Limb (tissue), 2 donors: ENCODE results near the gene EMID1.
A peak's percentile ranks its signal among the peaks of the same experiment; 100 is the strongest.

Experiments used
- DNase-seq, 2 donors: peaks; one replicate each; pipeline ENCODE4 v3.0.0-alpha.2; 2016; ENCODE audit errors: extremely low spot score in 2 of 2

The EMID1 gene

GRCh38 chr22:29259253-29259899 lies 53.7 kb downstream of the EMID1 start:
- DNase-seq, result no peak

- DNase-seq, result no peak
Measured at GRCh38 chr22:29260031-29260560, 54.4 kb downstream of the EMID1 start.

- no peak for DNase-seq
Measured at GRCh38 chr22:29260601-29261315, 55.1 kb downstream of the EMID1 start.

- no peak for DNase-seq
Measured at GRCh38 chr22:29263791-29264276, 58.1 kb downstream of the EMID1 start.

GRCh38 chr22:29265305-29265704 lies 59.6 kb downstream of the EMID1 start:
- DNase-seq, result no peak

- DNase-seq, result no peak
Measured at GRCh38 chr22:29265929-29266328, 60.2 kb downstream of the EMID1 start.

- no peak for DNase-seq
Measured at GRCh38 chr22:29266564-29267461, 61.1 kb downstream of the EMID1 start.

GRCh38 chr22:29267462-29267857 lies 61.8 kb downstream of the EMID1 start:
- no peak for DNase-seq

- peak; percentile 94 to 99 for DNase-seq
Measured at GRCh38 chr22:29267858-29268510, 62.3 kb downstream of the EMID1 start, which contains the start of the genes EWSR1 and RHBDD3. Gene EWSR1 (plus strand): TSS chr22:29268268. CDS start chr22:29268337, 69 bp downstream. Gene RHBDD3 (minus strand): TSS chr22:29267981. CDS start chr22:29265626, 2,355 bp downstream.

- DNase-seq, result peak; percentile 68 to 83
Measured at GRCh38 chr22:29268511-29269229, 63.0 kb downstream of the EMID1 start.

GRCh38 chr22:29269230-29269604 lies 63.5 kb downstream of the EMID1 start:
- DNase-seq, result no peak

GRCh38 chr22:29269731-29270474 lies 64.2 kb downstream of the EMID1 start:
- DNase-seq, result no peak

GRCh38 chr22:29270475-29271271 lies 65.0 kb downstream of the EMID1 start:
- DNase-seq, result no peak

- DNase-seq, result no peak
Measured at GRCh38 chr22:29272624-29273023, 66.9 kb downstream of the EMID1 start.

- DNase-seq, result no peak
Measured at GRCh38 chr22:29275167-29275566, 69.5 kb downstream of the EMID1 start.

GRCh38 chr22:29275819-29276565 lies 70.3 kb downstream of the EMID1 start:
- DNase-seq, result no peak

GRCh38 chr22:29277927-29278326 lies 72.2 kb downstream of the EMID1 start:
- DNase-seq, result no peak

- no peak for DNase-seq
Measured at GRCh38 chr22:29284196-29284595, 78.5 kb downstream of the EMID1 start.
